GM19351 (cell line): ENCODE data around the gene KRT2.

Experiments used
- ATAC-seq: cut with Tn5 transposase; IDR thresholded peaks from one replicate; pipeline ENCODE4 v1.9.1; 2021; ENCODE audit warnings: mild to moderate bottlenecking, moderate library complexity; ENCODE audit not compliant: unreplicated experiment

KRT2 gene

DNA sequence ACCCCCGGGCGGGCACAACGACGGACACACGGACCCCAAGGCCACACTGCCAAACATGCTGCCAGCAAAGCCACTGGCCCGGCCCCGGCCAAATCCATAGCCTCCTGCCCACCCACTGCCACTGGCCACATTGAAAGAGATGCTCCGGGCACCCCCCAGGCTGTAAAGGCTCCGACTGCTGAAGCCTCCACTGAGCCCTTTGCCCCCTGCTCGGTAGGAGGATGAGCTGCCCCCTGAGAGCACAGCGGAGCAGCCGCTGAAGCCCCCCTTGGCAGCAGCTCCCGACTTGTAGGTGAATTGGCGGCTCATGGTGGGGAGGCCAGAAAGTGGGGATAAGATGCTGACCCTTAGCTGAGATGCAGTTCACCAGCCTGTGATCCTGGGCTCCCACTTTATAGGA, 33.8 kb downstream of the KRT2 start, which contains the start of gene KRT73:
Gene KRT73, minus strand, starts transcription at position 344 of the 400 bp plus-strand sequence. Its CDS starts 35 bp downstream, at position 309.
- ATAC-seq = no peak

DNA sequence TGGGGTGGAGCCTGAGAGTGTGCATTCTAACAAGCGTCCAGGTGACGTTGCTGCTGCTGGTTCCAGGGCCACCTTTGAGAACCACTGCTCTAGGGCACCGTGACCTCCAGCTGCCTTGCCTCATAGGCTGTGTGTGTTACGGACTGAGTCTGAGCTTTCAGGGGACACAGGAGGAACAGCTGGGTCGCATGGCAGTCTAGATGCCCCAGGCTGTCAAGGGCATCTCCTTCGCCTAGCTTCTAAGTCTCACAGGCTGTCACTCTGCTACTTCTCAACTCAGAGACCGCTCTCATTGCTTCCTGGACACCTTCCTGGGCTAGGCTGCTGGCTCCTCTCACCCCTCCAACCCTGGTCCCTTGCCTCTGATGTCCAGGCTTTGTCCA, 34.6 kb downstream of the KRT2 start:
- no peak for ATAC-seq

DNA sequence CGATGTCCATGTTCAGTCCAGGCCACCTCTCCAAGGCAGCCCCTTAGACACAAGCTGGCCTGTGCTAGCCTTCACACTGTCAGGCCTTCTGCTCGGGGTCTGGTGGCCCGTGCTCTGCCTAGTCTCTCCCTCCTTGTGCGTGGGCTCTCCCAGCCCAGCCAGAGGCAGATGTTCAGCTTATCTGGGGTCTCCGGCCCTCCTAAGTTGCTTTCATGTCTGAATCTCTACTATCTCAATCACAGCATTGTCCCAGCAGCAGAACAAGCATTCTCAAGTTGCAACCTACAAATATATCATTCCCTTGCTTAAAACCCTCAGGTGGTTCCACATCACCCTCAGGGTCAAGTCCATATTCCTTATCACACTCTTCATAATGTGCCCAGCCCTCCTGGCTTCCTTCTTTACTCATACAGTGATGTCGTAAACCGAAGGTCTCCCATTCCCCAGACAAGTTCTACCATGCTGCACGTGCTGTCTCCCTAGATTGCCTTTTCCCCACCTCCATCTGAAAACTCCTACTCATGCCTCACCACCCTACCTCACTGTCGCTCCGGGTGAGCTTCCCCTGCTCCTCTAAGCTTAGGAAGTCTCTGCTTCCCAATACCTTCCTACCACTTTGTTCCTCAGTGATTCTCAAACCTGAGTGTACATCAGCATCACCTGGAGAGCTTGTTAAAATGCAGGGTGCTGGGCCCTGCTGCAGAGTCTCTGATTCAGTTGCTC, 35.2 kb downstream of the KRT2 start:
- ATAC-seq = no peak

DNA sequence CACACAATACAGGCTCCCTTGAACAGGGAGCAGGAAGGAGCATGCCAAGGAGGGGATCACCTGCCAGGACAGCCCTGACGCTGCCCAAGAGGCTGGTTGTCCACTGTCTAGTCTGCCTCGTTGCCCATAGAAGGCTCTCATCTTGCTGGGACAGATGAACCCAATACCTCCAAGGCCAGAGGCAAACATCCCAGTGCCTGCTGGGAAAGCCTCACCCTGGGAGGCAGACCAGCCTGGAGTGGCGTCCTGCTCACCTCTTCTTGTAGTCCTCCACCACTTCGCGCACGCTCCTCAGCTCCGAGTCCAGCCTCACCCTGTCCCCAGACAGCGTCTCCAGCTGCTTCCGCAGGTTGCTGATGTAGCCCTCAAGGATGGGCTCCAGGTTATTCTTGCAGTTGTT, 36.1 kb downstream of the KRT2 start:
- ATAC-seq = no peak

DNA sequence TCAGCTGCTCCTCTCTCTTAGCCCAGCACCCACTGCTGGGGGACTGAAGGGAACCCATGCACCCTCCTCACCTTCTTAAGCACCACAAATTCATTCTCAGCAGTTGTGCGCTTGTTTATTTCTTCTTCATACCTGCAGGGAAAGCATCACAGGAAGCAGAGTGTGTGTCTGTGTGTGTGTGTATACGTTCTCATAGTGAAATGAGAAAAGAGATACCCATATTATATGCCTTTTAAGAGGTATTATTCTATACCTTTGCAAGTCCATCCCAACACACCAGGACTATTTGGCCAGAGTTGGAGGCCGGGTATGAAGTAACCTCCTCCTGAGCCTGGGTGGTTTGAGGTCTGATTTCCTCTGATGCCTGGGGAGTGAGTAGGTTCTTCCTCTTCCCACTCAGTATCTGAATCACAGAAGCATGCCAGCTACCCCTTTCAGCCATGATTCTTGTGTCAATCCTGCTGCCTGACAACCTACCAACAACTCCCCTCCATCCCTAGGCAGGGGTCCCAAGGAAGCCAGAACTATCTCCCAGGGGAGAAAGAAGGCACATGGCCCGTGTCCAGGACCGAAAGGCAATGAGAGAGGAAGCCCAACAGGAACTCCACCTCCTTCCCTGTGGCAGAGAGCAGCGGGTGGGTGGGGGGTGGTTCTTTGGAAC, 36.7 kb downstream of the KRT2 start:
- ATAC-seq = no peak

DNA sequence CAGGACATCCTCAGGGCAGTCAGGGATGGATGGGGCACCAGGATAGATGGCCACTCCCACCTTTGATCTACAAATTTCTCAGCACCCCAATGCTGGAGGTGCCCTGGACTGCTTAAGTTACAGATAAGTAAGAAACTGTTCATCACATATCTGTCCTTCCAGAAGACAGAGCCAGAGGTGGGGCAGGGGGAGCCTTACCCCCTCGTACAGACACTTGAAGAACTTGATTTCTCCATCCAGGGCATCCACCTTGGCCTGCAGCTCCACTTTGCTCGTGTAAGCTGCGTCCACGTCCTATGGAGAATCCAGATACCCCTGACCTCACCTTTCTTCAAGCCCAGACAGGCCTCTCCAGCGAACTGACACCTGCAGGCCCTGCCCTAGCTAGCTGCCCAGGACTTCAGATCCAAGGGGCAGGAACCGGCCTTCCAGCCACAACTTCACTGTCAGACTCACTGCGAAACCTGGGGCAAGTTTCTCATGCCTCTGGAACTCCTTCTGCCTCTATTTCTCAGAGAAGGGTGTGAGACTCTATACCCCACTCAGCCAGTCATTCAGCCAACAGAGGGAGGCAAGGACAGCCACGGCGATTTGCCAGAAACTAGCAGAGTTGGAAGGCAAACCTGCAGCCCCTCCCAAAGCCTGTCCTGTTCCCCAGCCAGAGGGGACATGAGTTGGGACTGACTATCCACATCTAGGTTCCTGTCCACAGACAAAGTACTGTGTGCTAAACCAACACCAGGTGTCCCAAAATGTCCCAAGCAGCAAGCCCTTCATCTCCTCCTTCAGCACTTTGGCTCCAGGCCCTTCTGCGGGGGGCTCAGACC, 37.4 kb downstream of the KRT2 start:
- ATAC-seq = no peak

DNA sequence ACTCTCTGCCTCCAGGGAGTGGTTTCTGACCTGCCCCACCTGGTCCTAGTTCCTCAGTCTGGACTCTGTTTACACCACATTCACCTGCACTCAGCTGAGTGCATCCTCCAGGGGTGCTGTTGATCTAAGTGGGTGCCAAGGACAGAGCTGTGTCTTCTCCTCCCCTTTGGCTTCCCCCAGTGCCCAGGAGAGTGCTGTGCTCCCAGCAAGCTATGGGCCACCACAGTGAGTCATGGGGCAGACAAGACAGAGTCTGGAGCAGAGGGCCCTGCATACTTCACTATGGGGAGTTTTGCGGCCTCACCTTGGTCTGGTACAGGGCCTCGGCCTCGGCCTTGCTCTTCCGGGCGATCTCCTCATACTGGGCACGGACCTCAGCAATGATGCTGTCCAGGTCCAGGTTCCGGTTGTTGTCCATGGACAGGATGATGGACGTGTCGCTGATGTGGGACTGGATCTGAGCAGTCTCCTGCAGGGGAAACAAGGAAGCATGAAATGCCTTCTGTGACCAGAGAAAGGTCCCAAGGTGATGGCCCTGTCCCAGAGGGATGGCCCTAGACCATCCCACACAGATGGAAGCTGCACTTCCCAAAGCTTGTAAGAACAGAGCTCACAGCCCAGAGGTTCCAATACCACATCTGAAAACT, 38.5 kb downstream of the KRT2 start:
- no peak for ATAC-seq

DNA sequence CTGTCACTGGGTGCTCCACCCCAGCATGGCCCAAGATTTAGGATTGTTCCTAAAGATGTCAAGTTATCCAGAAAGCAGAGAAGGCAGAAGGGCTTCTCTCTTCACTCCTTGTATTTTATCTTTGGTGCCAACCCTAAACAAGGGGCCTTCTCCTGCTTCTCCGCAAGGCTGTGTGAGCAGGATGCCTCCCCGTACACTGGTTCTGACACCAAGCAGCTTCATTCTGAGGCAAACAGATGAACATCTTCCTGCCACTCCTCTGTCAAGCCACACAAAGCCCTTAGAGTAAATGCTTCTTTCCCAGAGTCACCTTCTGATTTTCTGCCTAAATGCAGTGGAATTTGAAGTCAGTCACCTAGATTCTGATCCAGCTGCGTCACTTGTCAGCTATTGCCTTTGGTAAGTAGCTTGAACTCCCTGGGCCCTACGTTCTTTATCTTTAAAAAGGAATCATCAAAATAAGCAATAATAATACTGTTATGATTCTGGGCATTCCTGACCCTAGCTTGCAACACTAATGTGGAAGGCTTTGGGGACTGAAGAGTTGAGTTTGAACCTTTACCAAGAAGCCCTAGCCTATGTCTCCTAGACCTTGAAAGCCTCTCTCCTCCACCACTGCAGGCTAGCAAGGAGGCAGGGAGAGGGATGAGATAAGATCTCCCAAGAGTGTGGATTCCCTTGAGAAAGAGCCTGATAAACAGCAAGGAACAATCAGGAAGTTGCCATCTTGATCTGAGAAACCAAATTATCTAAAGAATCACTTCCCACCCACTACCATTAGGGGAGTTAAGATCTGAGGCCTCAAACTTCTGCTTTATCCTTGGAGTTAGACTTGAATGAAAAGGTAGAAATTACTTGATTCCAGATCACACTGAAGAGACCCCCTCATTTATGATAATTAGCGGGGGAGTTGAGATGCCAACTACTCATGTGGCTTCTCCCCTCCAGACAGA, 39.3 kb downstream of the KRT2 start:
- ATAC-seq = no peak

DNA sequence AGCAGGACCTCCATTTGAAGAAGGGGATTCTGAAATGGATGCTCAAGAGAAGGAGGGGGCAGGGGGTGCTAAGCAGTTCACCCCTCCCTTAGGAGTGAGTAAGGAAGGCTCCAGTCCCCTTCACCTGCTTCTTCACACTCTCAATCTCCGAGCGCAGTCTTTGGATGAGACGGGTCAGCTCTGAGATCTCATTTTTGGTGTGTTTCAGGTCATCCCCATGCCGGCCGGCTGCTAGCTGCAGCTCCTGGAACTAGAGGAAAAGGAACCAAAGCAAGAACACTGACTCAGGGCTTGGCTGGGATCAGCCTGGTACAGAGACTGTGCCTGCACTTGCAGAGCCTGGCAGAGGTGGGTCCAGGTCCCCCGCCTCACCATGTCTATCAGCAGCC, 40.9 kb downstream of the KRT2 start:
- ATAC-seq = no peak

DNA sequence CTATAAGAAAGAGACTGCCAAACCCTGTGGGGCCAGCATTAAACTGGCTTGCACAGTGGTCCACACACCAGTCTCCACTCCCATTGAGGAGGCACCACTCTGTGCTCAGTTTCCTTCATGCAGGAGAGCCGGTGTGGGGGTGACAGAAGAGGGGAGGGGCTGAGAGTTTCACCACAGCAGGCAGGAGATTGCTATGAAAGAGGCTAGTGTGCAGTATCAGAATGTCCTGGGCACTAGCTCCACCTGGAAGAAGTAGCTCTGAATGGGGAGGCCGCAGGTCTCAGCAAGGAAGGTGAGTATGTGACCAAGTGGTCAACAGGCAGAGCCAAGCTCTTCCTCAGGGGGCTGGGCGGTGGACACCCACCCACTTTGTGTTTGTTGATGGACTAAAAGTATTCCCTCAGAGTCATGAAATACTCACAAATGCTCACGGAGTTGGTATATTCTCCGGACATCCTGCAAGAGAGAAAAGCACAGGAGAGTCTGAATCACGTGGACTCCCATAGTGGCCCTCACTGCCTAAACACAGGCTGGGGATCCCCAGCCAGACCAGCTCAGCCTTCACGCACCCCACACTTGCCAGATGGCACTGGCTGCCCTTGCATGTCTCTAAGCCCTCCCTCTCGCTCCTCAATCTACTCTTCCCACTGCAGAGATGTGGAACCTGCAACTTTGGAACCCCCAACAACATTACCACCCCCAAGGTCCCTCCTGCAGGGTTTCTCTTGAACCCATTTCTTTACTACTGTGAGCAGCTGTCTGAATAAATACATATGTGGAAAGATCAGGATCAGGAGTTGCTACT, 43.0 kb downstream of the KRT2 start:
- ATAC-seq = no peak

DNA sequence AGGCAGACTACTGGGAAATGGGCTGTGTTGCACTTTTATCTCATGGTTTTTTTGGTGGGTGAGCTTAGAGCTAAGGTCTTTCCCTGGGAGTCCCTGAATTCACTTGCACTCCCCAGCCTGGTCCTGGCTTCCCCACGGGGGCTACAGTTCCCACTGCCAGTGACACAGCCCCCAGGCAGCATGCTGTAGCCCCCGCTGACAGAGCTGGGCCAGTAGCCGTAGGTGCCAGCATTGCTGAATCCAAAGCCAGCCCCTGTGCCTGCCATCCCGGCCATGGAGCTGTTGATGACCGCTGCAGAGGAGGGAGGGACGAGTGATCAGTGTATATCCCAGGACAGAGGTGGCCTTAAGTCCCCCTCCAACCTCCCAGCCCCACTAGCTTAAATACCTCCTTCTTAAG, 43.9 kb downstream of the KRT2 start:
- no peak for ATAC-seq

DNA sequence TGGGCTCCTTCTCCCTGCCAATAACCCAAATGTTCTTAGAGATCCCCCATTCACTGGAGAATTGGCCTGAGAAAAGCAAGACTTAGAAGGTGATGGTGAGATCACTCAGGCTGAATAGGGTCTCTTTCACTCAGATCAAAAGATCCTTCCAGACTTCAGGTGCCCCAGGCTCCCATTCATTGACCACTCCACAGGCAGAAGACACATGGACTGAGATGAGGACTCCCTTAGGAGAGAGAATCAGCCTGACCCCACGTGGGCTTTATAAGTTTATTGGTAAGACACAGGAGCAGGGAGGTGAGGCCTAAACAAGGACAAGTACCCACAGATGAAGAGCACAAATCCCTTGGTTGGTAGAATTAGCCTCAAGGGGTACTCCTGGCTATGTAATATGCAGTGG, 44.7 kb downstream of the KRT2 start:
- ATAC-seq = no peak

DNA sequence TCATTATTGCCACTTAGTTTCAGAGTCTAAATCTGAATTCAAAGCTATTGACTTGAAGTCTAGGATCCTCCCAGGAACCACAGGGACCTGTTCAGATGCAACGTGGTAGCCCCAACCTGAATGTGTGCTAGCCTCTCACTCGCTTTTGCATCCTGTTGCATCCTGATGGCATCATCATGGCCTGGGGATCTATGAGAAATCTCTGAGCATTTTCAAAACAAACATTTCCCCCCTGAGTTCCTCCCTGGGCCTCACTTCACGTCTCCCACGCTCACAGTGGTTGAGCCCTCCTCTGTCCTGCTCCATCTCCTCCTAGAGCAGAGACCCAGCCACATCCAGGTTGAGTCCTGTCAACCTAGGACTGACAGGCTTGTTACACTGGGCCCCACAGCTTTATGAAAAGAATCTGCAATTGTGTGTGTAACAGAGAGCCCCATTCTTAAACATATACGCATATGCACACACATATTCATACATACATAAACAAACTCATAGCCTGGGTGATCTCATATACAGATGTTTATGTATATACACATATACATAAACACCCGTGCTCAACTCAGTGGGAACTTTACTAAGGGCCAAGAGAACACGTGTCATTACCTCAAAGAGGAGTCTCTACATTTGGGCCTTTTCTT, 45.3 kb downstream of the KRT2 start:
- ATAC-seq = no peak

DNA sequence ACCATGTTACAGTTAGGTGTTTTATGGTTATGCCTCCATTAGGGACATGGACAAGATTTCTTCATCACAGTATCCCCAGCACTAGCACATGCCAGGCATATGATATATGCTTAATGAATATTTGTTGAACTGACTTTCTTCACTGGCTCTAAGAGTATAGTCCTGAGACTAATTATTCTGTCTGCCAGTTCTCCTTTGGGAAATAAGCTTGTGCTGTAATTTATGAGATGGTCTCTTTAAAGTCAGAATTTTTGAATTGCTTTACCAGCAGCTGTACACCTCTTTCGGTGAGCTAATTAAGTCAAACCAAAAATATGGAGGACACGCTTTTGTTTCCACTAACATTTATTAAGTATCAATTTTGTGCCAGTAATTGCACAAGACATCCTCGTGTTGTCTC, 45.9 kb downstream of the KRT2 start:
- no peak for ATAC-seq

DNA sequence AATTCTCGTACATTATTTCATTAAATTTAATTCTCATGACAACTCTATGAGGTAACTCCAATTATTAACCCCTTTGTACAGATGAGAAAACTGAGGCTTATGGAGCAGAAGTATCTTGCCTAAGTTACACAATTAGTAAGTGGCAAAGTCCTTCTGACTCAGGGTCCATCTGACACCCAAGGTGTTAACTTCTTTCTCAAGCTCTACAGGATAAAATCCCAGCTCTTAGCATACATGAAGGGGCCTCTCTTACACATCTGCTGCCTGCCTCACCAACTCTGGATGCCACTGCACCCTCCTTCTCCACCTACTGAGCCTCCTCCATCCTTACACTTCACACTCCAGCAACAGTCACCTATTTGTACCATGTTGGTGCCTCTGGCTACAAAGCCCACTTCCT, 46.5 kb downstream of the KRT2 start:
- no peak for ATAC-seq

DNA sequence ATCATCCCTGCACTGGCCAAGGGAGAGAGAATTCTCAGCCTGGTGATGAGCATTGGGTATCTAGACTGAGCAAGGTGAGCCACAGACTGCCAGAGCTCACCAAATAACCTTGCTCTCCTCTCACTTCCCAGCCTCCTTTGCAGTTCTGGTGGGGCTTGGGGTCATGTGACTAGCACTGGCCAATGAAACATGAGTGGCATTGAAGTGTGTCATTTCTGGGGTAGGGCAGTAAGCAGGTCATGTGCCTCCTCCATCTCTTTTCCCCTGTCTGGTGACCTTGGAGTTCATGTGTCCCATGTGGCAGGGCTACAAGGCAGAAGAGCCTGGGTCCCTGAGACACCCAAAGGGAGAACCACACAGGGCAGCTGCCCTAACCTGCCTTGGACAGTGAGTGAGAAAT, 47.2 kb downstream of the KRT2 start:
- no peak for ATAC-seq

DNA sequence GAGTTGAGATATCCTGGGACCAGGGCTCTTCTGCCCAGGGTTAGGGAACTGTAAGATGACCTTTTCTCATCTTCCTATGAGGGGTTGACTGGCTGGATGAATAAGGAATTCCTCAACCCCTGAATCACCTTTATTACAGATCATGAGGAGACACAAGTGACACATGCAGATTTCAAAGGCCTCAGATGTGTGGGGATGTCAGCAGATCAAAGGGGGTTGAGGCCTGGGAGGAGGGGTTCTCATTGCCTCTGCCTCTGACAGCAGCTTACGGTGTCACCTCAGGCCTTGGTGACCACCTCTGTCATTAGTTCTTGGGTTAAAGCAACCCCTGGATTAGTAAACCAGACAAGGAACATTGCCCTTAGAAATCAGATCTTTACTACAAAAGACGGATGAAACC, 48.7 kb downstream of the KRT2 start:
- no peak for ATAC-seq

DNA sequence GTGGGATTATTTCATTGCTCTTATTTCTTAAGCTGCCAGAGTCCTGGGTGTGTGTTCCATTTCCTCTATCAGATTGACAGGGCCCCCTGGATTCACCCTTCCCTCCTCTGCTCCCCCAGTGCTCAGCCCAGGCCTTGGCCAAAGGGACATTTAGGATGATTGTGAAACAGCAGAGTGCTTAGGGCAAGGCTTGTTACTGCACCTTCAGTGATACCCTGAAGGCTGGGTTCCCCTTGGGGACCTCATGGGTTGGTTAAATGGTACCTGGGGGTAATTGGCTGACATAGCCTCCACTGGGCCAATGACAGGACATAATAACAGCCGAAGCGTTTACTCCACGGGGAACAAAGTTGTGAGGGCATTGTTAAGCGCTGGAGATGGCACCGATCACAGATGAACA, 49.5 kb downstream of the KRT2 start:
- ATAC-seq = no peak

DNA sequence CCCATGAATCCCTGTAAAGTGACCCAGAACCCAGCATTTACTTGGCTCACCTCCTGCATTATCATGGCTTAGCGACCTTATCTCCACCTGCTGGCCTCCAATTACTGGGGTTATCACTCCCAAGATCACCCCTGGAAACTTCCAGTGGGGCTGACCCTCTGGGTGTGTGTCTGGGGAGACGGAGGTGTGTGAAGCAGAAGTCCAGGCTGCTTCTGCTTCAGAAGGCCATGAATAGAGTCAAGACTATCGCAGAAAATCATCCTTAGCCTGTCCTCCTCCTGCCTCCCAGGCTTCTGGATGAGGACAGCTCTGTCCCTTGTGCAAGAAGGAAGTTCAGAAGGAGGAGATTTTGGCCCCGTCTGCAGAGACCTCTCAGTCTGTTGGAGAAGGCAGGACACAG, 50.3 kb downstream of the KRT2 start:
- ATAC-seq = no peak
